ENCODE measurements around the gene IHH. TPM values are rescaled to one million over a fixed set of nuclear protein-coding genes. Genes with fewer than 3 reads are reported as not detected.

IHH gene
- total and polyA plus RNA-seq, 2 of the 8 experiments (the other 6 are each of a cell fraction or from before 2014, with no cell fraction given) = 0.03 TPM; not detected in 1

DNA sequence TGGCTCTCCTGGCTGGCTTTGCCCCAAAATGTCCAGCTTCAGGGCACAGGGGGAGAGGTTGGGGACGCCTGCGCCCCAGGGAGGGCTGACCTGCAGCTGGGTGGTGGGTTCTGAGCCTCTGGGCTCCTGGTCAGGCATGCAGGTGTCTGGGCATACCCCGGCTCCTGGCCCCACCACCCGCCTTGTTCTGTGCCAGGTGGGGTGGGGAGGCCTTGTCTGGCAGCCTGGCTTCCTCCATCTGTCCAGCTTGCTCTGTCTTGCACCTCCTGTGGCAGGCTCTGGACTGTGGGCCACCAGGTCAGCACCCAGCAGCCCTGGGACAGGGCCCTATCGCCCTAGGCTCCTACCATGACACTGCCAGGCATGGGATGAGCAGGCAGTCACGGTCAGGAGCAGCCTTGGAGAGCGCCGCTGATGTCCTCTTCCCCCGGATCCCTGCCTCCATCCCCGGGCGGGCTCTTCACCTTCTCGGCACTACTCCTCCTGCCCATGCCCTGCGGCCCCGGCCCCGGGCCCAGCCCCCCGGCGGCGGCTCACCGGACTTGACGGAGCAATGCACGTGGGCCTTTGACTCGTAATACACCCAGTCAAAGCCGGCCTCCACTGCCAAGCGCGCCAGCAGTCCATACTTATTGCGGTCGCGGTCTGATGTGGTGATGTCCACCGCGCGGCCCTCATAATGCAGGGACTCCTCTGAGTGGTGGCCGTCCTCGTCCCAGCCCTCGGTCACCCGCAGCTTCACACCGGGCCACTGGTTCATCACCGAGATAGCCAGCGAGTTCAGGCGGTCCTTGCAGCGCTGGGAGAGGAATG is 3.6 kb downstream of the IHH start:
- H4K8ac ChIP-seq (ENCODE audit: extremely low read depth, insufficient read depth, low read length) = no peak overlapping the region
- H3K79me2 ChIP-seq (ENCODE audit: control insufficient read depth in 1 of 2, insufficient read depth in 2 of 2, low read length in 2 of 2) = no peaks in the 10 kb centered on the region
- H2BK120ac ChIP-seq (replicated peaks; ENCODE audit: low read depth, low read length) = no peak overlapping the region
- no peak overlapping the region for H4K5ac ChIP-seq (ENCODE audit: insufficient read length, low read depth, low read length)
- peaks cover 61 to 80% (median 71%) of the 10 kb centered on the region in 4 experiments for H3K27me3 ChIP-seq (replicated peaks in 1 of 4; ENCODE audit: control insufficient read depth in 3 of 4, extremely low read depth in 1 of 4, insufficient read depth in 3 of 4, low read length in 3 of 4)
- peaks cover 5% of the 10 kb centered on the region; the same call in 1 of the 2 replicates for H3K23me2 ChIP-seq (ENCODE audit: low read depth, low read length)
- FAIRE-seq = no peak
- no peak overlapping the region for H3K27ac ChIP-seq (ENCODE audit: low read depth, low read length)
- H3K4me2 ChIP-seq (ENCODE audit: insufficient read depth in 1 of 2, low read depth in 2 of 2, low read length in 2 of 2) = peak overlapping the region; percentile 46 to 70
- peak overlapping the region in 3 of 4 experiments; percentile 17 to 53 (median 29); a peak in 5 of 8 replicates for H3K4me3 ChIP-seq (ENCODE audit: extremely low read depth in 1 of 4, insufficient read depth in 2 of 4, low read depth in 3 of 4, low read length in 4 of 4)
- H2AK5ac ChIP-seq (ENCODE audit: low read depth, low read length) = no peak overlapping the region
- POLR2A ChIA-PET (ENCODE audit: partially characterized antibody) = interaction anchor here (1.5 kb wide), 1 partner anchor 11 kb away, joined by 3 read pairs; no protein-coding TSS in a partner anchor
- peaks cover 2 to 8% of the 10 kb centered on the region in 2 experiments for H4K20me1 ChIP-seq (replicated peaks in 1 of 2; ENCODE audit: control insufficient read depth in 1 of 2, insufficient read depth in 2 of 2, low read length in 2 of 2)
- CTCF ChIA-PET (ENCODE audit: partially characterized antibody) = interaction anchor here (0.8 to 62.8 kb wide), 19 partner anchors 0 to 208 kb away, joined by 3 to 1777 read pairs (median 8); partner anchors contain the start of genes CFAP65, CRYBA2, IHH and NHEJ1
- no peaks in the 10 kb centered on the region for H3K79me1 ChIP-seq (ENCODE audit: low read depth, low read length)
- no peak overlapping the region for H3K4ac ChIP-seq (replicated peaks; ENCODE audit: insufficient read length, low read depth, low read length)
- H2BK12ac ChIP-seq (ENCODE audit: low read depth, low read length) = no peak overlapping the region
- H3K9me3 ChIP-seq (ENCODE audit: insufficient read depth in 2 of 2, low read depth in 1 of 2, low read length in 1 of 2) = no peaks in the 10 kb centered on the region
- WGBS, 2 experiments (ENCODE audit: extremely low coverage in 1 of 2, insufficient coverage in 1 of 2, insufficient read length in 1 of 2, insufficient replicate concordance in 2 of 2, low coverage in 1 of 2, low lambda C conversion rate in 2 of 2, missing lambda C conversion rate in 1 of 2) = 28% methylated on average over 20 of the region's 40 CpGs; no CpG with 5 or more reads in 1 of the 2 experiments
- DNase-seq (ENCODE audit: low read depth in 1 of 2, low spot score in 2 of 2) = peak in 1 of 2 experiments; percentile 61
- H3K9ac ChIP-seq (replicated peaks in 1 of 4; ENCODE audit: extremely low read depth in 1 of 4, low read depth in 3 of 4, low read length in 3 of 4) = no peak overlapping the region
- H2BK20ac ChIP-seq (ENCODE audit: low read length) = no peak overlapping the region
- H3K14ac ChIP-seq (ENCODE audit: insufficient read length) = no peak overlapping the region
- H3K56ac ChIP-seq (replicated peaks; ENCODE audit: insufficient read length, low read depth, low read length) = no peak overlapping the region
- H3K36me3 ChIP-seq (ENCODE audit: control insufficient read depth in 2 of 4, insufficient read depth in 4 of 4, low read length in 3 of 4) = peaks cover 0 to 13% (median 0%) of the 10 kb centered on the region in 4 experiments; a peak in 1 of 8 replicates
- H3K4me1 ChIP-seq (replicated peaks in 1 of 4; ENCODE audit: control insufficient read depth in 3 of 4, insufficient read depth in 4 of 4, low read length in 3 of 4) = peaks cover 0 to 27% (median 13%) of the 10 kb centered on the region in 4 experiments; a peak in 6 of 7 replicates
- H2BK5ac ChIP-seq (ENCODE audit: low read depth, low read length) = no peak overlapping the region
- no peak overlapping the region for H2AFZ ChIP-seq (ENCODE audit: low read length)
- no peak overlapping the region for H3K23ac ChIP-seq (ENCODE audit: insufficient read length)
- H3K18ac ChIP-seq (ENCODE audit: extremely low read depth, low read length) = no peak overlapping the region
- H2BK15ac ChIP-seq (ENCODE audit: low read length) = 0 out of 2 replicates have a peak overlapping the region, but pooled peaks have one; percentile 29
- no peak overlapping the region for H4K91ac ChIP-seq (replicated peaks; ENCODE audit: insufficient read length, low read length)
- TF ChIP-seq TCF12 (IDR thresholded peaks at IDR 0.05; ENCODE audit: low read depth, low read length) = no peak
- peak in 1 of 2 experiments; percentile 80; a peak in 3 of 4 replicates for TF ChIP-seq SIN3A (conservative IDR thresholded peaks at IDR 0.05 in 1 of 2, IDR thresholded peaks at IDR 0.05 in 1 of 2; ENCODE audit: low read depth in 1 of 2, low read length in 2 of 2)
- TF ChIP-seq SIX5 (IDR thresholded peaks at IDR 0.05; ENCODE audit: low read depth, low read length) = no peak
- no peak for TF ChIP-seq POU5F1 (IDR thresholded peaks at IDR 0.05; ENCODE audit: low read depth, low read length)
- TF ChIP-seq CHD1 (IDR thresholded peaks at IDR 0.05; ENCODE audit: low read depth, low read length) = no peak
- no peak for TF ChIP-seq KDM5A (IDR thresholded peaks at IDR 0.05; ENCODE audit: low read length)
- TF ChIP-seq, protein P1, sequence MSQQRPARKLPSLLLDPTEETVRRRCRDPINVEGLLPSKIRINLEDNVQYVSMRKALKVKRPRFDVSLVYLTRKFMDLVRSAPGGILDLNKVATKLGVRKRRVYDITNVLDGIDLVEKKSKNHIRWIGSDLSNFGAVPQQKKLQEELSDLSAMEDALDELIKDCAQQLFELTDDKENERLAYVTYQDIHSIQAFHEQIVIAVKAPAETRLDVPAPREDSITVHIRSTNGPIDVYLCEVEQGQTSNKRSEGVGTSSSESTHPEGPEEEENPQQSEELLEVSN (IDR thresholded peaks at IDR 0.05) = no peak
- TF ChIP-seq SUZ12 (IDR thresholded peaks at IDR 0.05; ENCODE audit: low read length) = peak; percentile 68
- TF ChIP-seq, protein P2, sequence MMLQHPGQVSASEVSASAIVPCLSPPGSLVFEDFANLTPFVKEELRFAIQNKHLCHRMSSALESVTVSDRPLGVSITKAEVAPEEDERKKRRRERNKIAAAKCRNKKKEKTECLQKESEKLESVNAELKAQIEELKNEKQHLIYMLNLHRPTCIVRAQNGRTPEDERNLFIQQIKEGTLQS (IDR thresholded peaks at IDR 0.05; ENCODE audit: insufficient read depth, low read depth, low read length) = no peak
- no peak for TF ChIP-seq CBX8 (IDR thresholded peaks at IDR 0.05; ENCODE audit: borderline replicate concordance, low read depth, low read length)

All from H1 (cell line).